ENCODE results near the gene NFIX.

DNA sequence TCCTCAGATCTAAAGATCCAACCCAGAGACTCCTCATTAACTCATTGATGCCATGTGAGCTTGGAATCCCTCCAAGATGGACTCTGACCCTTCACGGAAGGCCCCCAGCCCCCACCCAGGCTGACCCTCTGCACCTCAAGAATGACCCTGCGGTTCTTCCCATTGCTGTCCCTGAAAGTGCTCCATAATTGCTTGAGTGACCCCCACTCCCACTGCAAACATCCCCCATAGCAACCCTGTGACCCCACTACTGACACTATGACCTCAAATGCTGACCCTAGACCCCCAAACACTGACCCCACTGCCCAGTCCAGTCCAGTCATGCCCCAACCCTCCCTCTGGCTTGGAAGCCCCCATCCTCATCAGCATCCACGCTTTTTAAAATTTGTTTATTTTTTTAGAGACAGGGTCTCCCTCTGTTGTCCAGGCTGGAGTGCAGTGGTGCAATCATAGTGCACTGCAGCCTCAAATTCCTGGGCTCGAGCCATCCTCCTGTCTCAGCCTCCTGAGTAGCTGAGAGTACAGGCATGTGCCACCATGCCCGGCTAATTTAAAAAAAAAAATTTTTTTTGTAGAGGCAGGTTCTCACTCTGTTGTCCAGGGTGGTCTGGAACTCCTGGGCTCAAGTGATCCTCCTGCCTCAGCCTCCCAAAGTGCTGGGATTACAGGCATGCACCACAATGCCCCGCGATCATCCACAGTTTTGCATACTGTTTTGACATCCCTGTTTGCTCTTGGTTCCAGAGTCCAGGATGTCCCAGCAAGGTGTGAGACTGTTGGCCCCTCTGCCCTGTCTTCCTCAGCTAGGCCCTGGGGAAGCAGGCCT lies 106.5 kb downstream of the NFIX start:
- TF ChIP-seq, protein P1, sequence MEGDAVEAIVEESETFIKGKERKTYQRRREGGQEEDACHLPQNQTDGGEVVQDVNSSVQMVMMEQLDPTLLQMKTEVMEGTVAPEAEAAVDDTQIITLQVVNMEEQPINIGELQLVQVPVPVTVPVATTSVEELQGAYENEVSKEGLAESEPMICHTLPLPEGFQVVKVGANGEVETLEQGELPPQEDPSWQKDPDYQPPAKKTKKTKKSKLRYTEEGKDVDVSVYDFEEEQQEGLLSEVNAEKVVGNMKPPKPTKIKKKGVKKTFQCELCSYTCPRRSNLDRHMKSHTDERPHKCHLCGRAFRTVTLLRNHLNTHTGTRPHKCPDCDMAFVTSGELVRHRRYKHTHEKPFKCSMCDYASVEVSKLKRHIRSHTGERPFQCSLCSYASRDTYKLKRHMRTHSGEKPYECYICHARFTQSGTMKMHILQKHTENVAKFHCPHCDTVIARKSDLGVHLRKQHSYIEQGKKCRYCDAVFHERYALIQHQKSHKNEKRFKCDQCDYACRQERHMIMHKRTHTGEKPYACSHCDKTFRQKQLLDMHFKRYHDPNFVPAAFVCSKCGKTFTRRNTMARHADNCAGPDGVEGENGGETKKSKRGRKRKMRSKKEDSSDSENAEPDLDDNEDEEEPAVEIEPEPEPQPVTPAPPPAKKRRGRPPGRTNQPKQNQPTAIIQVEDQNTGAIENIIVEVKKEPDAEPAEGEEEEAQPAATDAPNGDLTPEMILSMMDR (IDR thresholded peaks at IDR 0.05; ENCODE audit: borderline replicate concordance, extremely low read depth, low read length, poor library complexity, severe bottlenecking) = no peak
- TF ChIP-seq EZH2 (IDR thresholded peaks at IDR 0.05; ENCODE audit: borderline replicate concordance, low read depth, low read length, severe bottlenecking) = no peak
